Astrocyte (in vitro differentiated cells and primary cell): ENCODE measurements around the gene RHOBTB1.

ENCODE experiments used
- EZH2 ChIP-seq: IDR thresholded peaks from 2 replicates; pipeline ENCODE4 v1.6.1; 2012; ENCODE audit warnings: mild to moderate bottlenecking, low read length, inconsistent platforms; ENCODE audit not compliant: insufficient read depth
- TF ChIP-seq, protein P1 (sequence below): IDR thresholded peaks from 2 replicates; pipeline ENCODE4 v1.5.1; 2011; ENCODE audit warnings: low read depth, mild to moderate bottlenecking, inconsistent platforms, low read length, moderate library complexity; ENCODE audit not compliant: insufficient read depth

DNA sequence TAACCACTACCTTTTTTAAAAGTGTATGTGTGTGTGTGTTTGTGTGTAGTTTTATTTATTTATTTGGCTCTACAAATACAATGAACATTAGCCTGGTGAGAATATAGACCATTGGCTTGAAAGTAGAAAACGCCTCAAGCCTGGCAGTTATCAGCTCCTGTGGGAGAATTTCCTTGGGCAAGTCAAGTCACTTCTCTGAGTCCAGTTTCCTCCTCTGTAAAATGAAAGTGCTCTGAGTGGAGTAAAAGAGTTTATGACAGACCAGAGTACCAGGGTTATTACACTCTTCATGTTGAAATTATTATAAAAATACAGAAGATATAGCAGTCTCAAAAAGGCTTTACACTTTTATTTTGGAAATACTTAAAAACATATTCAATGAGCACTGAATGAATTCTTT lies 10.1 kb upstream of the RHOBTB1 start:
- TF ChIP-seq, protein P1, sequence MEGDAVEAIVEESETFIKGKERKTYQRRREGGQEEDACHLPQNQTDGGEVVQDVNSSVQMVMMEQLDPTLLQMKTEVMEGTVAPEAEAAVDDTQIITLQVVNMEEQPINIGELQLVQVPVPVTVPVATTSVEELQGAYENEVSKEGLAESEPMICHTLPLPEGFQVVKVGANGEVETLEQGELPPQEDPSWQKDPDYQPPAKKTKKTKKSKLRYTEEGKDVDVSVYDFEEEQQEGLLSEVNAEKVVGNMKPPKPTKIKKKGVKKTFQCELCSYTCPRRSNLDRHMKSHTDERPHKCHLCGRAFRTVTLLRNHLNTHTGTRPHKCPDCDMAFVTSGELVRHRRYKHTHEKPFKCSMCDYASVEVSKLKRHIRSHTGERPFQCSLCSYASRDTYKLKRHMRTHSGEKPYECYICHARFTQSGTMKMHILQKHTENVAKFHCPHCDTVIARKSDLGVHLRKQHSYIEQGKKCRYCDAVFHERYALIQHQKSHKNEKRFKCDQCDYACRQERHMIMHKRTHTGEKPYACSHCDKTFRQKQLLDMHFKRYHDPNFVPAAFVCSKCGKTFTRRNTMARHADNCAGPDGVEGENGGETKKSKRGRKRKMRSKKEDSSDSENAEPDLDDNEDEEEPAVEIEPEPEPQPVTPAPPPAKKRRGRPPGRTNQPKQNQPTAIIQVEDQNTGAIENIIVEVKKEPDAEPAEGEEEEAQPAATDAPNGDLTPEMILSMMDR: no peak
- no peak for TF ChIP-seq EZH2
